Measurements from ENCODE around the gene SAMD4A.

SAMD4A gene

GRCh38 chr14:54570631-54571415 is 3.9 kb downstream of the SAMD4A start:
- TF ChIP-seq TAF1 (IDR thresholded peaks at IDR 0.05; ENCODE audit: low read depth, low read length), result no peak
- no peak for TF ChIP-seq POLR2AphosphoS5 (IDR thresholded peaks at IDR 0.05; ENCODE audit: low read depth, low read length)
- no peak for TF ChIP-seq PAX5 (IDR thresholded peaks at IDR 0.05; ENCODE audit: insufficient read depth, low read length, severe bottlenecking)
- TF ChIP-seq SPI1 (IDR thresholded peaks at IDR 0.05; ENCODE audit: low read depth, low read length), result no peak
- TF ChIP-seq POLR2A (IDR thresholded peaks at IDR 0.05; ENCODE audit: low read depth, low read length), result no peak
- TF ChIP-seq POU2F2 (IDR thresholded peaks at IDR 0.05; ENCODE audit: low read depth, low read length), result no peak
- no peak for FAIRE-seq
- DNase-seq (ENCODE audit: insufficient read length, low spot score), result no peak

GRCh38 chr14:54572316-54572715 is 5.4 kb downstream of the SAMD4A start:
- DNase-seq (ENCODE audit: insufficient read length, low spot score) (no peak), FAIRE-seq (peak; percentile 59)
- TF ChIP-seq POLR2A (IDR thresholded peaks at IDR 0.05; ENCODE audit: low read depth, low read length) (no peak), PAX5 (IDR thresholded peaks at IDR 0.05; ENCODE audit: insufficient read depth, low read length, severe bottlenecking) (no peak), POLR2AphosphoS5 (IDR thresholded peaks at IDR 0.05; ENCODE audit: low read depth, low read length) (no peak), SPI1 (IDR thresholded peaks at IDR 0.05; ENCODE audit: low read depth, low read length) (no peak), POU2F2 (IDR thresholded peaks at IDR 0.05; ENCODE audit: low read depth, low read length) (no peak), TAF1 (IDR thresholded peaks at IDR 0.05; ENCODE audit: low read depth, low read length) (no peak)

GRCh38 chr14:54574528-54574927 is 7.6 kb downstream of the SAMD4A start:
- TF ChIP-seq POLR2AphosphoS5 (IDR thresholded peaks at IDR 0.05; ENCODE audit: low read depth, low read length) (no peak), SPI1 (IDR thresholded peaks at IDR 0.05; ENCODE audit: low read depth, low read length) (no peak), POLR2A (IDR thresholded peaks at IDR 0.05; ENCODE audit: low read depth, low read length) (no peak), PAX5 (IDR thresholded peaks at IDR 0.05; ENCODE audit: insufficient read depth, low read length, severe bottlenecking) (no peak), POU2F2 (IDR thresholded peaks at IDR 0.05; ENCODE audit: low read depth, low read length) (no peak)
- DNase-seq (ENCODE audit: insufficient read length, low spot score) (no peak), FAIRE-seq (no peak)

- no peak for FAIRE-seq
- DNase-seq (ENCODE audit: insufficient read length, low spot score), result no peak
- TF ChIP-seq SPI1 (IDR thresholded peaks at IDR 0.05; ENCODE audit: low read depth, low read length) (no peak), POU2F2 (IDR thresholded peaks at IDR 0.05; ENCODE audit: low read depth, low read length) (no peak), TAF1 (IDR thresholded peaks at IDR 0.05; ENCODE audit: low read depth, low read length) (no peak), POLR2A (IDR thresholded peaks at IDR 0.05; ENCODE audit: low read depth, low read length) (no peak), PAX5 (IDR thresholded peaks at IDR 0.05; ENCODE audit: insufficient read depth, low read length, severe bottlenecking) (no peak), POLR2AphosphoS5 (IDR thresholded peaks at IDR 0.05; ENCODE audit: low read depth, low read length) (no peak)
These were observed 10.6 kb downstream of the SAMD4A start for GRCh38 chr14:54577494-54577893.

DNA sequence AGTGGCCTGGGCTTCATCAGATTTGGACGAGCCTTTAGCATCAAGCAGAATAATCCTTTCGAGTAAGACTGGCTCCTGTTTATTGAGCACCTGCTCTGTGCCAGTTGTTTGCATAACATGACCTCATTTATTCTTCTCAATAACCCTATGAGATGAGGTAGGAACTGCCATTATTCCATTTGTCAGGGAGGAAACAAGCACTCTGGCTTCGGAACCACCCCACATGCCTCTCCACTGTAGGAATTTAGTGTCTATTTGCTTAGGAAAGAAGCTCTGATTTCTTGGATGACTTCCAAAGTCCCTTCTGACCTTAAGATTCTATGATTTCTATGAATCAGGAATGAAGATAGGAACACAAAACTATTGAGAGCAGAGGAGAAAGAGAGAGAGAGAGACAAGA is 11.0 kb downstream of the SAMD4A start:
- DNase-seq (ENCODE audit: insufficient read length, low spot score) (no peak), FAIRE-seq (no peak)
- no peak for TF ChIP-seq POLR2AphosphoS5 (IDR thresholded peaks at IDR 0.05; ENCODE audit: low read depth, low read length)

DNA sequence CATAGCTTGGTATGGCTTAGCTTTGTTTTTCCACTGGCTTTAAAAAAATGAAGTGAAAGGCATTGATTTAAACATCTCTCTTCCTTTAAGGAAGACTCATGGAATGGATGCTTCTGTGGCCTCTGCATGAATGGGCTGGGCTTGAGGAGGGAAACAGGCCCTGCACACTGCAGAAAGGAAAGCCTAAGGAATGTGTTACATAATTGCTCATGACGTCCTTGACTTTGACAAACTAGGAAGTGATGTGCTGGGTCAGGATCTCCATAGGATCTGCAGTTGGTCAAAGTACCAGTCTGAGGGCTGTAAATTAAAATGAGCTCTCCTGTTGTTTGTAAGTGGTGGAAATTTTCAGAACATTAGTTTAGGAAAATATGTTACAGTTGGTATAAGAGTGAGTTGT is 12.7 kb downstream of the SAMD4A start:
- no peak for DNase-seq (ENCODE audit: insufficient read length, low spot score)
- no peak for FAIRE-seq

DNA sequence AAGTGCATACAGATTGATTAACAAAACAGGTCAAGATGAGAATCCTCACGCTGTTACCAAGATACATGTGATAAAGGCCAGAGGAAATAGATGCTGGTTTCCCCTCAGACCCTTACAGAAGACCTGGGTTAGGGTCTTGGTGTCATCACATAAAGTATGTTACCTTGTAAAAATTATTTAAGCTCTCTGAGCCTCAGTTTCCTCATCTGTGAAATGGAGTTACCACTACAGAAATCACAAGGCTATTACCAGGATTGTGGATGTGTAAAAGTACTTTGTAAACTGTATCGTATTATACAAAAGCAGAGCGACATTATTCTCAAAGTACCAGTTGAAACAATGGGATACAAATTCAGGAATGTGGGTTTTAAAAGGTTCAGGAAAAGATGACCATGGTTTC is 14.0 kb downstream of the SAMD4A start:
- DNase-seq (ENCODE audit: insufficient read length, low spot score) (no peak), FAIRE-seq (peak; percentile 26)
- no peak for TF ChIP-seq TAF1 (IDR thresholded peaks at IDR 0.05; ENCODE audit: low read depth, low read length)
- no peak for TF ChIP-seq POLR2AphosphoS5 (IDR thresholded peaks at IDR 0.05; ENCODE audit: low read depth, low read length)

More for the DNA sequence above, 12.7 kb downstream of the SAMD4A start:
- TF ChIP-seq PAX5 (IDR thresholded peaks at IDR 0.05; ENCODE audit: insufficient read depth, low read length, severe bottlenecking) (no peak), POLR2AphosphoS5 (IDR thresholded peaks at IDR 0.05; ENCODE audit: low read depth, low read length) (no peak), TAF1 (IDR thresholded peaks at IDR 0.05; ENCODE audit: low read depth, low read length) (no peak), POLR2A (IDR thresholded peaks at IDR 0.05; ENCODE audit: low read depth, low read length) (no peak), SPI1 (IDR thresholded peaks at IDR 0.05; ENCODE audit: low read depth, low read length) (no peak)

DNA sequence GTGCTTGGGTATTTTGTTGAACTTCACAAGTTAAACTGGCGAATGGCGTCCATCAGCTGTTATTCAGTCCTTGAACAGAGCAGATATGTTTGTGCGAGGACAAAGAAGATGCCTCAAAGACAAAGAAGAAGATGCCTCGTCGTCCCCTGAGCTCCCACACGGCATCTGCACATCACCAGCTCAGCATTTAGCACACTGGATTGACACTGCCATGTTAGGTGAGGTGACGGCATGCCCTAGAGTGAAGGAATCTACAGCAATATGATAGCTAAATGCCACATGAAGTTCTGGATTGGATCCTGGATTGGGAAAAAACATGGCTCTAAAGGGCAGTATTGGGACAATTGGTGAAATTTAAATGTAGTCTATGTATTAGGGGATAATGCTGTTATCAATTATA is 15.4 kb downstream of the SAMD4A start:
- TF ChIP-seq PAX5 (IDR thresholded peaks at IDR 0.05; ENCODE audit: insufficient read depth, low read length, severe bottlenecking) (no peak), POLR2AphosphoS5 (IDR thresholded peaks at IDR 0.05; ENCODE audit: low read depth, low read length) (no peak), POU2F2 (IDR thresholded peaks at IDR 0.05; ENCODE audit: low read depth, low read length) (no peak), POLR2A (IDR thresholded peaks at IDR 0.05; ENCODE audit: low read depth, low read length) (no peak), TAF1 (IDR thresholded peaks at IDR 0.05; ENCODE audit: low read depth, low read length) (no peak), SPI1 (IDR thresholded peaks at IDR 0.05; ENCODE audit: low read depth, low read length) (no peak)
- DNase-seq (ENCODE audit: insufficient read length, low spot score) (no peak), FAIRE-seq (no peak)

DNA sequence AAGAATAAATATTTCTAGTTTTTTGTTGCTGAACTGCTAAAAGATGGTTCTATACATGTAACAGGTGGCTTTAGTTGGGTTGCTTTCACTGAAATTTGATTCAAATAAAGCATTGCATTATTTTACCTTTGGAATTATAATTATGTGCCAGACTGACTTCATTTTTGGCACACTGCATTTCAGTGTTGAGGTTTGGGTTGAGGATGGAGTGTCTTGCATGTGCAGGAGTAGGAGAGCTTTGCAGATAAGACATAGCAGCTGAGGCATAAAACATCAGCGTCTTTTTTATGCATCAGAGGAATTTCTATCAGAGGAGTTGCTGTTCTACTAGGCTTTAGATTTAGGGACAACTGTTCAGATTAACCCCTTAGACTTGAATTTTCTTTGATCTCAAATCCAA is 17.2 kb downstream of the SAMD4A start:
- DNase-seq (ENCODE audit: insufficient read length, low spot score) (no peak), FAIRE-seq (no peak)
- TF ChIP-seq POLR2A (IDR thresholded peaks at IDR 0.05; ENCODE audit: low read depth, low read length), result no peak
- TF ChIP-seq TAF1 (IDR thresholded peaks at IDR 0.05; ENCODE audit: low read depth, low read length), result no peak
- no peak for TF ChIP-seq SPI1 (IDR thresholded peaks at IDR 0.05; ENCODE audit: low read depth, low read length)
- TF ChIP-seq PAX5 (IDR thresholded peaks at IDR 0.05; ENCODE audit: insufficient read depth, low read length, severe bottlenecking), result no peak
- no peak for TF ChIP-seq POU2F2 (IDR thresholded peaks at IDR 0.05; ENCODE audit: low read depth, low read length)
- no peak for TF ChIP-seq POLR2AphosphoS5 (IDR thresholded peaks at IDR 0.05; ENCODE audit: low read depth, low read length)

DNA sequence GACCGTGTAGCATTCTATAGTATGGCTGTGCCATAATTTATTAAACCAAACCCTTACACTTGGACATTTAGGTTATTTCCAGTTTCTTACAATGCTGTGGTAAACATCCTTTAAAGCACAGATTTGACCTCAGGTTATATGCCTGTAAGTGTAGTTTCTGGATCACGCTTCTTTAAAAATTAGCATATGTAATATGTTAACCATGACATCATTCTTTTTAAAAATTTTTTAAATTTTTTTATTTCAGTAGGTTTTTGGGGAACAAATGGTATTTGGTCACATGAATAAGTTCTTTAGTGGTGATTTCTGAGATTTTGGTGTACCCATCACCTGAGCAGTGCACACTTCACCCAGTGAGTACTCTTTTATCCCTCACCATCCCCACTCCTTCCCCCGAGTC is 18.3 kb downstream of the SAMD4A start:
- TF ChIP-seq TAF1 (IDR thresholded peaks at IDR 0.05; ENCODE audit: low read depth, low read length), result no peak
- no peak for TF ChIP-seq SPI1 (IDR thresholded peaks at IDR 0.05; ENCODE audit: low read depth, low read length)
- TF ChIP-seq POU2F2 (IDR thresholded peaks at IDR 0.05; ENCODE audit: low read depth, low read length), result no peak
- no peak for TF ChIP-seq POLR2AphosphoS5 (IDR thresholded peaks at IDR 0.05; ENCODE audit: low read depth, low read length)
- TF ChIP-seq POLR2A (IDR thresholded peaks at IDR 0.05; ENCODE audit: low read depth, low read length), result no peak
- TF ChIP-seq PAX5 (IDR thresholded peaks at IDR 0.05; ENCODE audit: insufficient read depth, low read length, severe bottlenecking), result no peak
- FAIRE-seq (no peak), DNase-seq (ENCODE audit: insufficient read length, low spot score) (no peak)

Data from GM12891 (cell line).